HepG2 (cell line): ENCODE measurements around the gene ACSL3. TPM values are rescaled to one million over a fixed set of nuclear protein-coding genes. Genes with fewer than 3 reads are reported as not detected.
A peak's percentile ranks its signal among the peaks of the same experiment; 100 is the strongest.

Experiments
- FOSL2 ChIP-seq: sonication (generic); formaldehyde crosslinking; IDR thresholded peaks from 2 replicates; pipeline ENCODE4 v1.4.0; 2020; ENCODE audit warnings: missing genetic modification reagents
- FOXA1 ChIP-seq, 2 experiments: fragments of 450-650 bp in 1 of 2; sonication (generic) in 1 of 2; formaldehyde crosslinking in 1 of 2; IDR thresholded peaks; 2 replicates each; pipeline versions ENCODE4 v1.4.0 to v1.6.1; 2016 to 2020; ENCODE audit warnings: missing genetic modification reagents in 1 of 2
- POLR2AphosphoS5 ChIP-seq: IDR thresholded peaks from 2 replicates; pipeline ENCODE4 v1.6.1; 2012; ENCODE audit warnings: low read depth, low read length
- SAP130 ChIP-seq: IDR thresholded peaks from 2 replicates; pipeline ENCODE4 v1.6.1; 2016; ENCODE audit warnings: low read depth
- SOX6 ChIP-seq, 2 experiments: fragments of 450-650 bp in 1 of 2; sonication (generic) in 1 of 2; formaldehyde crosslinking in 1 of 2; IDR thresholded peaks; 2 replicates each; pipeline versions ENCODE4 v1.4.0 to v1.6.1; 2017 to 2020; ENCODE audit warnings: antibody characterized with exemption in 1 of 2, mild to moderate bottlenecking in 1 of 2, missing genetic modification reagents in 1 of 2
- SSRP1 ChIP-seq: IDR thresholded peaks from 2 replicates; pipeline ENCODE4 v1.6.1; 2016; ENCODE audit warnings: control low read depth
- ZNF160 ChIP-seq: sonication (generic); formaldehyde crosslinking; IDR thresholded peaks from 2 replicates; pipeline ENCODE4 v1.8.0; 2022; ENCODE audit warnings: mild to moderate bottlenecking, inconsistent platforms, missing genetic modification reagents
- ZNF782 ChIP-seq: sonication (generic); formaldehyde crosslinking; IDR thresholded peaks from 2 replicates; pipeline ENCODE4 v1.4.0; 2020; ENCODE audit warnings: missing genetic modification reagents, mild to moderate bottlenecking, borderline replicate concordance
- ZSCAN29 ChIP-seq: sonication (generic); formaldehyde crosslinking; conservative IDR thresholded peaks from 2 replicates; pipeline ENCODE4 v1.4.0; 2020; ENCODE audit warnings: mild to moderate bottlenecking, missing genetic modification reagents
- polyA plus RNA-seq, 8 experiments: library from polyadenylated mRNA; depleted of rRNA in 3 of 8; stranded (reverse) in 7 of 8; unstranded in 1 of 8; fragments of >200 nt; fragmentation: Illumina TruSeq in 4 of 8; extraction: Trizol in 4 of 8; gene quantifications; 2 replicates each; pipeline versions ENCODE4 v1.2.1 to v1.2.3, GENCODE V29; 2011 to 2016; ENCODE audit warnings: low read depth in 4 of 8, missing spikeins in 1 of 8, mixed read lengths in 1 of 8; ENCODE audit not compliant: insufficient read depth in 1 of 8
- total RNA-seq, 5 experiments: library from RNA; depleted of rRNA; stranded (reverse); fragments of >200 nt; fragmentation: Illumina TruSeq; extraction: Trizol; gene quantifications; 2 replicates each; pipeline ENCODE4 v1.2.3, GENCODE V29; 2016; ENCODE audit warnings: low read depth in 1 of 5
- TF ChIP-seq, protein P1 (sequence below): sonication (generic); formaldehyde crosslinking; IDR thresholded peaks from 2 replicates; pipeline ENCODE4 v1.5.1; 2020; ENCODE audit warnings: mild to moderate bottlenecking, missing genetic modification reagents
- TF ChIP-seq, protein P2 (sequence below): sonication (generic); formaldehyde crosslinking; IDR thresholded peaks from 2 replicates; pipeline ENCODE4 v1.4.0; 2020; ENCODE audit warnings: missing genetic modification reagents
- TF ChIP-seq, protein P3 (sequence below): IDR thresholded peaks from 2 replicates; pipeline ENCODE4 v1.4.0; 2020; ENCODE audit warnings: mild to moderate bottlenecking, missing genetic modification reagents
- TF ChIP-seq, protein P4 (sequence below): sonication (generic); formaldehyde crosslinking; IDR thresholded peaks from 2 replicates; pipeline ENCODE4 v1.4.0; 2020; ENCODE audit warnings: missing genetic modification reagents

The ACSL3 gene
- total and polyA plus RNA-seq, 2 of the 13 experiments (the other 11 are each of a cell fraction or from before 2014, with no cell fraction given) = 305 to 365 TPM

DNA sequence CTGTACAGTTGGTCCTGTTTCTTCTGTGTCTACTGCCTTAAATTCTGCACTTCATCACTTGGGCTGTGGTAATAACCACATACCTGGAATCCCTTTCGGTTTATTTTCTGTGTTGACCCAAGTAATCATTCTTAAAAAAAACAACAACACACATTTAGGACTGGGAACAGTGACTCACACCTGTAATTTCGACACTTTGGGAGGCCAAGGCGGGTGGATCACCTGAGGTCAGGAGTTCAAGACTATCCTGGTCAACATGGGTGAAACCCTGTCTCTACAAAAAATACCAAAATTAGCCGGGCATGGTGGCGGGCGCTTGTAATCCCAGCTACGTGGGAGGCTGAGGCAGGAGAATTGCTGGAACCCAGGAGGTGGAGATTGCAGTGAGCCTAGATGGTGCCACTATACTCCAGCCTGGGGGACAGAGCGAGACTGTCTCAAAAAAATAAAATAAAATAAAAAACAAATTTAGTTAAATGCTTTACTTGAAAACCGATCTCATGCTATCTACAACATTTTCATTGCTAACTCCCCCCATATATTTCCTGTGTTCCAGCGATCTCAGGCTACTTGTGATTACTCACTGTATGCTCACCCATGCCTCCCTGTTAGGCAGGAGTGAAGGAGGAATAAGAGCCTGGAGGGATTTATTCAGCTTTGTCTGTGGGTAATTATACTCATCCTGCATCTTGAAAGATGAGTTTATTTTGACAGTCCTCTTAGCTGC is 18.2 kb downstream of the ACSL3 start (continued):
- TF ChIP-seq ZNF160 (CRISPR knock-in tag) (no peak), SOX6 (IDR thresholded peaks at IDR 0.05) (no peak), SOX6 (CRISPR knock-in tag; IDR thresholded peaks at IDR 0.05) (0 out of 2 replicates have a peak, but pooled peaks have one; percentile 11), ZSCAN29 (CRISPR knock-in tag) (no peak), SAP130 (CRISPR knock-in tag) (peak; percentile 32; the same call in 1 of the 2 replicates), FOXA1 (IDR thresholded peaks at IDR 0.05) (no peak), FOXA1 (CRISPR knock-in tag; IDR thresholded peaks at IDR 0.05) (0 out of 2 replicates have a peak, but pooled peaks have one; percentile 24), ZNF782 (CRISPR knock-in tag) (no peak), SSRP1 (CRISPR knock-in tag) (0 out of 2 replicates have a peak, but pooled peaks have one; percentile 9), POLR2AphosphoS5 (no peak), FOSL2 (CRISPR knock-in tag) (peak; percentile 93)
- TF ChIP-seq, protein P1, sequence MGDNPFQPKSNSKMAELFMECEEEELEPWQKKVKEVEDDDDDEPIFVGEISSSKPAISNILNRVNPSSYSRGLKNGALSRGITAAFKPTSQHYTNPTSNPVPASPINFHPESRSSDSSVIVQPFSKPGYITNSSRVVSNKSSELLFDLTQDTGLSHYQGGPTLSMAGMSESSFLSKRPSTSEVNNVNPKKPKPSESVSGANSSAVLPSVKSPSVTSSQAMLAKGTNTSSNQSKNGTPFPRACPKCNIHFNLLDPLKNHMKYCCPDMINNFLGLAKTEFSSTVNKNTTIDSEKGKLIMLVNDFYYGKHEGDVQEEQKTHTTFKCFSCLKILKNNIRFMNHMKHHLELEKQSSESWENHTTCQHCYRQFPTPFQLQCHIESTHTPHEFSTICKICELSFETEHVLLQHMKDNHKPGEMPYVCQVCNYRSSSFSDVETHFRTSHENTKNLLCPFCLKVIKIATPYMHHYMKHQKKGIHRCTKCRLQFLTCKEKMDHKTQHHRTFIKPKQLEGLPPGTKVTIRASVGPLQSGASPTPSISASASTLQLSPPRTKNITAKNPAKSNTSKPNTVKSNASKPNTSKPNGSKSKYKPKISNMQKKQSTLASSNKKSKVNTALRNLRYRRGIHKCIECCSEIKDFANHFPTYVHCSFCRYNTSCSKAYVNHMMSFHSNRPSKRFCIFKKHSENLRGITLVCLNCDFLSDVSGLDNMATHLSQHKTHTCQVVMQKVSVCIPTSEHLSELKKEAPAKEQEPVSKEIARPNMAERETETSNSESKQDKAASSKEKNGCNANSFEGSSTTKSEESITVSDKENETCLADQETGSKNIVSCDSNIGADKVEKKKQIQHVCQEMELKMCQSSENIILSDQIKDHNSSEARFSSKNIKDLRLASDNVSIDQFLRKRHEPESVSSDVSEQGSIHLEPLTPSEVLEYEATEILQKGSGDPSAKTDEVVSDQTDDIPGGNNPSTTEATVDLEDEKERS (CRISPR knock-in tag) = peak; percentile 47; the same call in 1 of the 2 replicates
- TF ChIP-seq, protein P2, sequence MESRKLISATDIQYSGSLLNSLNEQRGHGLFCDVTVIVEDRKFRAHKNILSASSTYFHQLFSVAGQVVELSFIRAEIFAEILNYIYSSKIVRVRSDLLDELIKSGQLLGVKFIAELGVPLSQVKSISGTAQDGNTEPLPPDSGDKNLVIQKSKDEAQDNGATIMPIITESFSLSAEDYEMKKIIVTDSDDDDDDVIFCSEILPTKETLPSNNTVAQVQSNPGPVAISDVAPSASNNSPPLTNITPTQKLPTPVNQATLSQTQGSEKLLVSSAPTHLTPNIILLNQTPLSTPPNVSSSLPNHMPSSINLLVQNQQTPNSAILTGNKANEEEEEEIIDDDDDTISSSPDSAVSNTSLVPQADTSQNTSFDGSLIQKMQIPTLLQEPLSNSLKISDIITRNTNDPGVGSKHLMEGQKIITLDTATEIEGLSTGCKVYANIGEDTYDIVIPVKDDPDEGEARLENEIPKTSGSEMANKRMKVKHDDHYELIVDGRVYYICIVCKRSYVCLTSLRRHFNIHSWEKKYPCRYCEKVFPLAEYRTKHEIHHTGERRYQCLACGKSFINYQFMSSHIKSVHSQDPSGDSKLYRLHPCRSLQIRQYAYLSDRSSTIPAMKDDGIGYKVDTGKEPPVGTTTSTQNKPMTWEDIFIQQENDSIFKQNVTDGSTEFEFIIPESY (CRISPR knock-in tag) = peak; percentile 74
- TF ChIP-seq, protein P3, sequence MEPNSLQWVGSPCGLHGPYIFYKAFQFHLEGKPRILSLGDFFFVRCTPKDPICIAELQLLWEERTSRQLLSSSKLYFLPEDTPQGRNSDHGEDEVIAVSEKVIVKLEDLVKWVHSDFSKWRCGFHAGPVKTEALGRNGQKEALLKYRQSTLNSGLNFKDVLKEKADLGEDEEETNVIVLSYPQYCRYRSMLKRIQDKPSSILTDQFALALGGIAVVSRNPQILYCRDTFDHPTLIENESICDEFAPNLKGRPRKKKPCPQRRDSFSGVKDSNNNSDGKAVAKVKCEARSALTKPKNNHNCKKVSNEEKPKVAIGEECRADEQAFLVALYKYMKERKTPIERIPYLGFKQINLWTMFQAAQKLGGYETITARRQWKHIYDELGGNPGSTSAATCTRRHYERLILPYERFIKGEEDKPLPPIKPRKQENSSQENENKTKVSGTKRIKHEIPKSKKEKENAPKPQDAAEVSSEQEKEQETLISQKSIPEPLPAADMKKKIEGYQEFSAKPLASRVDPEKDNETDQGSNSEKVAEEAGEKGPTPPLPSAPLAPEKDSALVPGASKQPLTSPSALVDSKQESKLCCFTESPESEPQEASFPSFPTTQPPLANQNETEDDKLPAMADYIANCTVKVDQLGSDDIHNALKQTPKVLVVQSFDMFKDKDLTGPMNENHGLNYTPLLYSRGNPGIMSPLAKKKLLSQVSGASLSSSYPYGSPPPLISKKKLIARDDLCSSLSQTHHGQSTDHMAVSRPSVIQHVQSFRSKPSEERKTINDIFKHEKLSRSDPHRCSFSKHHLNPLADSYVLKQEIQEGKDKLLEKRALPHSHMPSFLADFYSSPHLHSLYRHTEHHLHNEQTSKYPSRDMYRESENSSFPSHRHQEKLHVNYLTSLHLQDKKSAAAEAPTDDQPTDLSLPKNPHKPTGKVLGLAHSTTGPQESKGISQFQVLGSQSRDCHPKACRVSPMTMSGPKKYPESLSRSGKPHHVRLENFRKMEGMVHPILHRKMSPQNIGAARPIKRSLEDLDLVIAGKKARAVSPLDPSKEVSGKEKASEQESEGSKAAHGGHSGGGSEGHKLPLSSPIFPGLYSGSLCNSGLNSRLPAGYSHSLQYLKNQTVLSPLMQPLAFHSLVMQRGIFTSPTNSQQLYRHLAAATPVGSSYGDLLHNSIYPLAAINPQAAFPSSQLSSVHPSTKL = peak; percentile 34; the same call in 1 of the 2 replicates
- TF ChIP-seq, protein P4, sequence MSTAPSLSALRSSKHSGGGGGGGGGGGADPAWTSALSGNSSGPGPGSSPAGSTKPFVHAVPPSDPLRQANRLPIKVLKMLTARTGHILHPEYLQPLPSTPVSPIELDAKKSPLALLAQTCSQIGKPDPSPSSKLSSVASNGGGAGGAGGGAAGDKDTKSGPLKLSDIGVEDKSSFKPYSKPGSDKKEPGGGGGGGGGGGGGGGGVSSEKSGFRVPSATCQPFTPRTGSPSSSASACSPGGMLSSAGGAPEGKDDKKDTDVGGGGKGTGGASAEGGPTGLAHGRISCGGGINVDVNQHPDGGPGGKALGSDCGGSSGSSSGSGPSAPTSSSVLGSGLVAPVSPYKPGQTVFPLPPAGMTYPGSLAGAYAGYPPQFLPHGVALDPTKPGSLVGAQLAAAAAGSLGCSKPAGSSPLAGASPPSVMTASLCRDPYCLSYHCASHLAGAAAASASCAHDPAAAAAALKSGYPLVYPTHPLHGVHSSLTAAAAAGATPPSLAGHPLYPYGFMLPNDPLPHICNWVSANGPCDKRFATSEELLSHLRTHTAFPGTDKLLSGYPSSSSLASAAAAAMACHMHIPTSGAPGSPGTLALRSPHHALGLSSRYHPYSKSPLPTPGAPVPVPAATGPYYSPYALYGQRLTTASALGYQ = 0 out of 2 replicates have a peak, but pooled peaks have one; percentile 8
